ENCODE data around the gene KCNQ2.

- TF ChIP-seq, protein P1, sequence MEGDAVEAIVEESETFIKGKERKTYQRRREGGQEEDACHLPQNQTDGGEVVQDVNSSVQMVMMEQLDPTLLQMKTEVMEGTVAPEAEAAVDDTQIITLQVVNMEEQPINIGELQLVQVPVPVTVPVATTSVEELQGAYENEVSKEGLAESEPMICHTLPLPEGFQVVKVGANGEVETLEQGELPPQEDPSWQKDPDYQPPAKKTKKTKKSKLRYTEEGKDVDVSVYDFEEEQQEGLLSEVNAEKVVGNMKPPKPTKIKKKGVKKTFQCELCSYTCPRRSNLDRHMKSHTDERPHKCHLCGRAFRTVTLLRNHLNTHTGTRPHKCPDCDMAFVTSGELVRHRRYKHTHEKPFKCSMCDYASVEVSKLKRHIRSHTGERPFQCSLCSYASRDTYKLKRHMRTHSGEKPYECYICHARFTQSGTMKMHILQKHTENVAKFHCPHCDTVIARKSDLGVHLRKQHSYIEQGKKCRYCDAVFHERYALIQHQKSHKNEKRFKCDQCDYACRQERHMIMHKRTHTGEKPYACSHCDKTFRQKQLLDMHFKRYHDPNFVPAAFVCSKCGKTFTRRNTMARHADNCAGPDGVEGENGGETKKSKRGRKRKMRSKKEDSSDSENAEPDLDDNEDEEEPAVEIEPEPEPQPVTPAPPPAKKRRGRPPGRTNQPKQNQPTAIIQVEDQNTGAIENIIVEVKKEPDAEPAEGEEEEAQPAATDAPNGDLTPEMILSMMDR (conservative IDR thresholded peaks at IDR 0.05; ENCODE audit: low read depth in 2 of 2): no peak
- TF ChIP-seq POLR2AphosphoS5 (IDR thresholded peaks at IDR 0.05; ENCODE audit: low read depth) (no peak), REST (IDR thresholded peaks at IDR 0.05; ENCODE audit: unreplicated experiment) (no peak), ZNF462 (CRISPR knock-in tag; IDR thresholded peaks at IDR 0.05) (no peak)
These were observed 20.5 kb upstream of the KCNQ2 start for GRCh38 chr20:63492982-63493381.

All from GM23338 (cell line).